ENCODE measurements around the gene SKA1.
"Not testable (repeated sequence)": the region's sequence is repeated elsewhere in the genome, so short reads cannot be mapped to it uniquely, and the experiment has no call there.

Gene SKA1

GRCh38 chr18:50417705-50418104, 42.9 kb downstream of the SKA1 start:
- not testable (repeated sequence) for H3K4me3 ChIP-seq (ENCODE audit: low read length); H3K9ac ChIP-seq (ENCODE audit: low read length); H3K9me3 ChIP-seq (ENCODE audit: control insufficient read depth, low read length); H3K27me3 ChIP-seq (ENCODE audit: control insufficient read depth, insufficient read depth, low read length); H3K4me1 ChIP-seq (ENCODE audit: control insufficient read depth, insufficient read depth, low read length); H3K36me3 ChIP-seq (ENCODE audit: control insufficient read depth, insufficient read depth, low read length)

DNA sequence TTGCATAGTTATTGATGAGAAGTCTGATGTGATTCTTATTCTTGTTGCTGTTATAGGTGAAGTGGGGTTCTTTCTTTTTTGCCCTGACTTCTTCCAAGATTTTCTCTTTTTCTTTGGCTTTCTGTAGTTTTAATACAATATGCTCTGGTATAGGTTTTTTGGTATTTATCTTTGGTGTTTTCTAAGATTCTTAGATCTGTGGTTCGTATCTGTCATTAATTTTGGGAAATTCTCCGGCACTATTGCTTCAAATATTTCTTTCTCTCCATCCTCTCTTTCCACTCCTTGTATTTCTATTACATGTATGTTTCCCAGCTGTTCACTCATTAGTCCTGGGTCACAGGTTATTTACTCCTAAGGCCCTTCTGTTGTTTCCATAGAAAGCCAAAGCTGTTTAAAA, 43.8 kb downstream of the SKA1 start:
- H3K4me3 ChIP-seq (ENCODE audit: low read length), result no peak overlapping the region
- H3K9ac ChIP-seq (ENCODE audit: low read length), result no peak overlapping the region
- H3K27me3 ChIP-seq (ENCODE audit: control insufficient read depth, insufficient read depth, low read length), result no peaks in the 10 kb centered on the region
- H3K9me3 ChIP-seq (ENCODE audit: control insufficient read depth, low read length), result no peaks in the 10 kb centered on the region
- no peaks in the 10 kb centered on the region for H3K4me1 ChIP-seq (ENCODE audit: control insufficient read depth, insufficient read depth, low read length)
- no peaks in the 10 kb centered on the region for H3K36me3 ChIP-seq (ENCODE audit: control insufficient read depth, insufficient read depth, low read length)

DNA sequence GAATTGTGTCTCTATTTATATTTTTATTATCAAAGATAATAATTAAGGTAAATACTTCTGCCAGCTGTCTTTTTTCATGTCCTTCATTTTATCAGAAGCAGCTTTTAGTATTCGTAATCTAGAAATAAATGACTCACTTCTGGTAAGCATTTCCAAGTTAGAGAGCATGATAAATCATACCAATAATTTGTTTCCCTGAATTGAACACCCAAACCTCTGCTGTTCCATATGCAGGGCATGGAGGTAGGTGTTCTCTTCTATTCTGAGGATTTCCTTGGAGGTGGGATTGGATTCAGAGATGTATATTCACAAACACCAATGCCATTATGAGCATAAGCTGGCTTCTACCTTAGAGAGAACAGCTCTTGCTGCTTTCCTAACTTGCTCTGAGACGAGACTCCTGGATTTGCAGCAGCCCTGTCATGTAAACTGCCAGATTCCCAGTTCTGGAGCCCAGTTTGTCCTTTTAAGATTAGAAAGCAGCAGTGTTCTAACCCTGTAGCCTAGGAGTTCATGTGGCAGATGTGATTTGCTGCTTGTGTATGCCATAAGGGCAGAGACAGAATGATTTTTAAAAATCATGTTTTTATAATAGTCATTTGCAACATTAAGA, 47.5 kb downstream of the SKA1 start:
- no peaks in the 10 kb centered on the region for H3K36me3 ChIP-seq (ENCODE audit: control insufficient read depth, insufficient read depth, low read length)
- no peak overlapping the region for H3K9ac ChIP-seq (ENCODE audit: low read length)
- H3K4me1 ChIP-seq (ENCODE audit: control insufficient read depth, insufficient read depth, low read length), result no peaks in the 10 kb centered on the region
- H3K27me3 ChIP-seq (ENCODE audit: control insufficient read depth, insufficient read depth, low read length), result no peaks in the 10 kb centered on the region
- peaks cover 8% of the 10 kb centered on the region for H3K9me3 ChIP-seq (ENCODE audit: control insufficient read depth, low read length)
- H3K4me3 ChIP-seq (ENCODE audit: low read length), result no peak overlapping the region

GRCh38 chr18:50424877-50425690, 50.2 kb downstream of the SKA1 start:
- H3K4me3 ChIP-seq (ENCODE audit: low read length), result no peak overlapping the region
- H3K9me3 ChIP-seq (ENCODE audit: control insufficient read depth, low read length), result peaks cover 8% of the 10 kb centered on the region
- no peaks in the 10 kb centered on the region for H3K36me3 ChIP-seq (ENCODE audit: control insufficient read depth, insufficient read depth, low read length)

GRCh38 chr18:50427896-50428295, 53.0 kb downstream of the SKA1 start:
- no peaks in the 10 kb centered on the region for H3K36me3 ChIP-seq (ENCODE audit: control insufficient read depth, insufficient read depth, low read length)

More at GRCh38 chr18:50424877-50425690, 50.2 kb downstream of the SKA1 start:
- Histone ChIP-seq H3K27me3 (ENCODE audit: control insufficient read depth, insufficient read depth, low read length) (no peaks in the 10 kb centered on the region), H3K4me1 (ENCODE audit: control insufficient read depth, insufficient read depth, low read length) (no peaks in the 10 kb centered on the region), H3K9ac (ENCODE audit: low read length) (no peak overlapping the region)

DNA sequence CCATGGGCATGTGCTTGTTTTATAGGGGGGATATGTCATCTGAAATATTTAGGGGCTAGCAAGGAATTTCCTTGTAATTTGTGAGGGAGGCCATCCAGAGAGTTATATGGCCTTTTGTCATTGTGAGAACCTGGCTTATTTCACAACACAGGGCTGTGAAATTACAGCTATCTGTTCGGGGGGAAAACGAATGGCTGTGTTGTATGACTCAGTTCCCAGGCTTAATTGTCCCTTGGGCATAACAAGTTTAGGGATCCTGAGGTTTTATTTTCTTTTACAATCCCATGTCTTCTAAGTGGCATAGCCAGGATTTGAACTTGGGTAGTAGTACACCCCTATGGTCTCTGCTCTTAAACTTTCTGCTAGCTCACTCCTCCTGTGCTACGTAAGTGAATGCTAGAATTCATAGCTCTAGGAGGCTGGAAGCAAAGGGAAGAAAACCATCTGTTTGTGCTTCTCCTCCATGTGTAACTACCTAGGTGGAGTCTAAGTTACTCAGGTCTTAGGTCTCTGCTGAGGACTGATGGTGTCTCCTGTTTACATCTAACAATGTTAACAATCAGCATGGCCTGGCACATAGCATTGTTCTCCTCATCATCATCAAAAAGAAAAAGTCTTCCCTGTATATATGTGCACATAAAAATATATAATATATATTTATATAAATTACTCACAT, 53.8 kb downstream of the SKA1 start:
- no peak overlapping the region for H3K4me3 ChIP-seq (ENCODE audit: low read length)
- H3K36me3 ChIP-seq (ENCODE audit: control insufficient read depth, insufficient read depth, low read length), result no peaks in the 10 kb centered on the region
- no peak overlapping the region for H3K9ac ChIP-seq (ENCODE audit: low read length)
- H3K4me1 ChIP-seq (ENCODE audit: control insufficient read depth, insufficient read depth, low read length), result no peaks in the 10 kb centered on the region
- H3K9me3 ChIP-seq (ENCODE audit: control insufficient read depth, low read length), result peaks cover 8% of the 10 kb centered on the region
- H3K27me3 ChIP-seq (ENCODE audit: control insufficient read depth, insufficient read depth, low read length), result no peaks in the 10 kb centered on the region

More at GRCh38 chr18:50427896-50428295, 53.0 kb downstream of the SKA1 start:
- Histone ChIP-seq H3K27me3 (ENCODE audit: control insufficient read depth, insufficient read depth, low read length) (no peaks in the 10 kb centered on the region), H3K4me1 (ENCODE audit: control insufficient read depth, insufficient read depth, low read length) (no peaks in the 10 kb centered on the region), H3K9me3 (ENCODE audit: control insufficient read depth, low read length) (peaks cover 8% of the 10 kb centered on the region), H3K9ac (ENCODE audit: low read length) (no peak overlapping the region), H3K4me3 (ENCODE audit: low read length) (no peak overlapping the region)

DNA sequence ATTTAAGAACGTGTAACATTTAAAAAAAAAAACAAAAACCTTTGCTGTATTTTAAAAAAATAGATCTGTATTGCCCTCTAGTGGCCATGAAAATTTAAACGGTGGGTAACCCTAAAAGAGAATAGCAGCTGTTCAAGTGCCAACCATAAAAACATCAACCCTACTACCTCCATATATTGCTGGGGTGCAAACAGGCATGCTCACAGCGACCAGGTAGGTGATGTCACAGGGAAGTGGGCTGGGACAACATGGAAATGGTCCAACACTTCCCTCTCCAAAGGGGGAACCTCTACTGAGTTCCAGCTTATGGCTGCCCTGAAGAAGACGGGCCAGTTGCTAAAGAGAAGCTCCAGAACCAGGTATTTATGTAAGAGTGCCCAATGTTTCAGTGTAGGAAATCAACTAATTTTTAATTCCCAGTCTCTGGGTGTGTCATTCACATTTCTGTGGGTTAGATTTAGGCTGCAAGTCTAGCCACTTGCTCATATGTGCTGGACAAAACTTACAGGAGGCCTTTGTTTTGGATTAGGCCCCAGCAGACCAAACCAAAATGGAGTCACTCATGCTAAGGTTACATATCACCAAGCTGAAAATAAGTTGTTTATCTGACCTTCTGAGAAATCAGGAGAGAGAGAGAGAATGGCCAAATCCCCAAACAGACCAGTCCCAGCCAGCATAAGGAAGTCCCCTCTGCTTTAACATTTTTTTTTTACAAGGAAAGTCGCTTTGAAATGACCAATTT, 54.5 kb downstream of the SKA1 start:
- Histone ChIP-seq H3K9me3 (ENCODE audit: control insufficient read depth, low read length) (peaks cover 8% of the 10 kb centered on the region), H3K4me3 (ENCODE audit: low read length) (no peak overlapping the region), H3K4me1 (ENCODE audit: control insufficient read depth, insufficient read depth, low read length) (no peaks in the 10 kb centered on the region), H3K36me3 (ENCODE audit: control insufficient read depth, insufficient read depth, low read length) (no peaks in the 10 kb centered on the region), H3K27me3 (ENCODE audit: control insufficient read depth, insufficient read depth, low read length) (no peaks in the 10 kb centered on the region), H3K9ac (ENCODE audit: low read length) (no peak overlapping the region)

GRCh38 chr18:50432915-50433314, 58.1 kb downstream of the SKA1 start:
- no peaks in the 10 kb centered on the region for H3K27me3 ChIP-seq (ENCODE audit: control insufficient read depth, insufficient read depth, low read length)

GRCh38 chr18:50436742-50437141, 61.9 kb downstream of the SKA1 start:
- not testable (repeated sequence) for H3K9me3 ChIP-seq (ENCODE audit: control insufficient read depth, low read length); H3K36me3 ChIP-seq (ENCODE audit: control insufficient read depth, insufficient read depth, low read length); H3K4me1 ChIP-seq (ENCODE audit: control insufficient read depth, insufficient read depth, low read length); H3K9ac ChIP-seq (ENCODE audit: low read length); H3K27me3 ChIP-seq (ENCODE audit: control insufficient read depth, insufficient read depth, low read length); H3K4me3 ChIP-seq (ENCODE audit: low read length)

More at GRCh38 chr18:50432915-50433314, 58.1 kb downstream of the SKA1 start:
- Histone ChIP-seq H3K36me3 (ENCODE audit: control insufficient read depth, insufficient read depth, low read length) (no peaks in the 10 kb centered on the region), H3K9ac (ENCODE audit: low read length) (no peak overlapping the region), H3K4me3 (ENCODE audit: low read length) (no peak overlapping the region), H3K9me3 (ENCODE audit: control insufficient read depth, low read length) (no peaks in the 10 kb centered on the region), H3K4me1 (ENCODE audit: control insufficient read depth, insufficient read depth, low read length) (no peaks in the 10 kb centered on the region)

DNA sequence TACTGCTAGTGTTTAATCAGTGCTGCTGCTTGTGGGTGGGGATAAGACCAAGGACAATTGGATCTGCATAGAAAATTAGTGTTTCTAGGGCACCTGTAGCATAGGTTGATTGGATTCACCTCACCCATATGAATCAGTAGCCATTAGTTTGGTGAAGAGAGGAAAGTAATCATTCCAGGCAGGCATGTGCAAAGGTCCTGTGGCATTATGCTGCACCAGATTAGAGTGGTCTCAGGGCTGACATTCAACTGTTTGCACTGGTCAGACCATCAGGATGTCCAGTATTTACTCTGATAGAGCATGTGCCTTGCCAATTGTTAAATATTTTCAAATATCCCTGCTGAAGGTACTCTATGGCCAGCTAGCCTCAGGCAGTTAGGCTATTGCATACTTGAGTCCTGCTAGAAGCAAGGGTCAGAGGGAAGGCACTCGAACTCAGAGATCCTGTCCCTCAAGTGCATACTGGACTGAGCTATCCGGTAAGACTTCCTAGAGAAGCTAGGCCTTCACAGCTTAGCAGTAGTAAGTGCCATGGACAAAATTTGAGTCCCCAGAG, 64.7 kb downstream of the SKA1 start:
- H3K27me3 ChIP-seq (ENCODE audit: control insufficient read depth, insufficient read depth, low read length), result no peaks in the 10 kb centered on the region
- no peaks in the 10 kb centered on the region for H3K9me3 ChIP-seq (ENCODE audit: control insufficient read depth, low read length)
- H3K4me3 ChIP-seq (ENCODE audit: low read length), result no peak overlapping the region
- H3K9ac ChIP-seq (ENCODE audit: low read length), result no peak overlapping the region
- no peaks in the 10 kb centered on the region for H3K36me3 ChIP-seq (ENCODE audit: control insufficient read depth, insufficient read depth, low read length)
- H3K4me1 ChIP-seq (ENCODE audit: control insufficient read depth, insufficient read depth, low read length), result no peaks in the 10 kb centered on the region

DNA sequence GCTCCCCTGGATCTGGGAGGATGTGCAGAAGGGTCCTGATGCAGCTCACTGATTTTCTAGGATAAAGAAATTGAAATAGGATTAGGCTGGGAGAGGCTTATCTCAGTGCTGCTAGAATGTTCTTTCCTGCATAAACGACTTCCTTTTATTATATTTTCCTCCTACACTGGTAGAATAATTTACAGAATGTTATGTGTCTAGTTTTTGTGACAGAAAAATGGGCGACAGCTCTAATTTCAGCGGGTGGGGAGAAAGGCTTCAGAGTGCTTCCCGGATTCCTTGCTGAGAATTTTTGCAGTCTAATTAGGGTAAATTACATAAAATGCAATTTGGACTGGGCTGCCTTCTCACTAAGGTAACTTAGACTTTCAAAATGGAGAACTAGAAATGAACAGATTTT, 66.2 kb downstream of the SKA1 start:
- H3K4me3 ChIP-seq (ENCODE audit: low read length), result no peak overlapping the region
- H3K9ac ChIP-seq (ENCODE audit: low read length), result no peak overlapping the region

More for the DNA sequence above, 66.2 kb downstream of the SKA1 start:
- no peaks in the 10 kb centered on the region for H3K36me3 ChIP-seq (ENCODE audit: control insufficient read depth, insufficient read depth, low read length)
- no peaks in the 10 kb centered on the region for H3K27me3 ChIP-seq (ENCODE audit: control insufficient read depth, insufficient read depth, low read length)
- H3K9me3 ChIP-seq (ENCODE audit: control insufficient read depth, low read length), result no peaks in the 10 kb centered on the region
- no peaks in the 10 kb centered on the region for H3K4me1 ChIP-seq (ENCODE audit: control insufficient read depth, insufficient read depth, low read length)
